ENCODE data around the gene C1orf35.

- TF ChIP-seq POLR2AphosphoS5 (IDR thresholded peaks at IDR 0.05; ENCODE audit: low read depth) = no peak
- TF ChIP-seq CTCF (IDR thresholded peaks at IDR 0.05; ENCODE audit: insufficient read depth, low read length) = no peak
- TF ChIP-seq GABPA (IDR thresholded peaks at IDR 0.05; ENCODE audit: low read depth) = no peak
- no peak for TF ChIP-seq SPI1 (IDR thresholded peaks at IDR 0.05; ENCODE audit: borderline replicate concordance, low read depth)
Observed at GRCh38 chr1:228107636-228108035, 4.5 kb upstream of the C1orf35 start.
